Measurements from ENCODE around the gene CCDC188. TPM values are rescaled to one million over a fixed set of nuclear protein-coding genes. Genes with fewer than 3 reads are reported as not detected.

Gene CCDC188
- total and polyA plus RNA-seq, 9 of the 15 experiments (the other 6 are each of a cell fraction or from before 2014, with no cell fraction given), result not detected

GRCh38 chr22:20156611-20157429 lies 6.0 kb upstream of the CCDC188 start (continued):
- TF ChIP-seq ETS1 (conservative IDR thresholded peaks at IDR 0.05; ENCODE audit: control insufficient read depth, low read depth, low read length) (no peak), MEIS2 (IDR thresholded peaks at IDR 0.05; ENCODE audit: partially characterized antibody) (no peak), CHD1 (IDR thresholded peaks at IDR 0.05; ENCODE audit: low read length) (no peak), PREB (CRISPR knock-in tag; IDR thresholded peaks at IDR 0.05) (no peak), ZNF316 (IDR thresholded peaks at IDR 0.05) (no peak), MEF2A (IDR thresholded peaks at IDR 0.05; ENCODE audit: control insufficient read depth, low read depth, low read length) (no peak), IRF1 (CRISPR knock-in tag; IDR thresholded peaks at IDR 0.05; ENCODE audit: borderline replicate concordance) (no peak), CBX8 (IDR thresholded peaks at IDR 0.05; ENCODE audit: borderline replicate concordance, extremely low read depth, low read depth, low read length, poor library complexity, severe bottlenecking) (no peak), TCFL5 (CRISPR knock-in tag; conservative IDR thresholded peaks at IDR 0.05) (no peak), E2F1 (CRISPR knock-in tag; IDR thresholded peaks at IDR 0.05) (peak; percentile 75), FOXJ3 (CRISPR knock-in tag; IDR thresholded peaks at IDR 0.05) (no peak), ZNF511 (CRISPR knock-in tag; IDR thresholded peaks at IDR 0.05) (peak; percentile 61; the same call in 1 of the 2 replicates), NRF1 (conservative IDR thresholded peaks at IDR 0.05 in 1 of 2, IDR thresholded peaks at IDR 0.05 in 1 of 2) (0 out of 4 replicates have a peak, but pooled peaks of 1 of the 2 experiments have one; percentile 26), ZNF12 (CRISPR knock-in tag; IDR thresholded peaks at IDR 0.05) (no peak; the same call in 1 of the 2 replicates), DEAF1 (CRISPR knock-in tag; IDR thresholded peaks at IDR 0.05) (peak; percentile 100), HINFP (tag; conservative IDR thresholded peaks at IDR 0.05; ENCODE audit: low read depth) (no peak), TEAD1 (CRISPR knock-in tag; IDR thresholded peaks at IDR 0.05) (peak; percentile 45 to 79; a peak in 2 of 4 replicates)
